IPS DF 4.7 (cell line): ENCODE measurements around the gene PATL1.
"Not testable (repeated sequence)": the region's sequence is repeated elsewhere in the genome, so short reads cannot be mapped to it uniquely, and the experiment has no call there.

Experiments used
- DNase-seq: peaks from one replicate; pipeline ENCODE4 v3.0.0-alpha.2; 2013; ENCODE audit warnings: low spot score; ENCODE audit errors: extremely low read depth

PATL1 gene

GRCh38 chr11:59674291-59674690 is 5.5 kb upstream of the PATL1 start:
- DNase-seq = no peak

GRCh38 chr11:59673291-59673690 is 4.5 kb upstream of the PATL1 start:
- no peak for DNase-seq

- DNase-seq = no peak
Observed at GRCh38 chr11:59671471-59671870, 2.6 kb upstream of the PATL1 start.

- no peak for DNase-seq
Observed at GRCh38 chr11:59669611-59670009, 773 bp upstream of the PATL1 start.

- no peak for DNase-seq
Observed at GRCh38 chr11:59668188-59668949, 468 bp downstream of the PATL1 start.

GRCh38 chr11:59667812-59668187 is 1.0 kb downstream of the PATL1 start:
- DNase-seq = no peak

GRCh38 chr11:59666969-59667368 is 1.9 kb downstream of the PATL1 start:
- no peak for DNase-seq

- no peak for DNase-seq
Observed at GRCh38 chr11:59660621-59661020, 8.2 kb downstream of the PATL1 start.

GRCh38 chr11:59659981-59660380 is 8.9 kb downstream of the PATL1 start:
- DNase-seq = no peak

GRCh38 chr11:59658036-59658435 is 10.8 kb downstream of the PATL1 start:
- no peak for DNase-seq

- no peak for DNase-seq
Observed at GRCh38 chr11:59654893-59655292, 13.9 kb downstream of the PATL1 start.

- no peak for DNase-seq
Observed at GRCh38 chr11:59647245-59647980, 21.4 kb downstream of the PATL1 start.

- DNase-seq = no peak
Observed at GRCh38 chr11:59644528-59644927, 24.3 kb downstream of the PATL1 start.

GRCh38 chr11:59643390-59643789 is 25.4 kb downstream of the PATL1 start:
- DNase-seq = no peak

- DNase-seq = no peak
Observed at GRCh38 chr11:59641156-59641555, 27.7 kb downstream of the PATL1 start.

- no peak for DNase-seq
Observed at GRCh38 chr11:59630493-59630892, 38.3 kb downstream of the PATL1 start.

GRCh38 chr11:59629996-59630395 is 38.8 kb downstream of the PATL1 start:
- DNase-seq = no peak

GRCh38 chr11:59626969-59627368 is 41.9 kb downstream of the PATL1 start:
- DNase-seq = not testable (repeated sequence)

- DNase-seq = no peak
Observed at GRCh38 chr11:59625703-59626102, 43.1 kb downstream of the PATL1 start.

- DNase-seq = no peak
Observed at GRCh38 chr11:59617876-59618275, 51.0 kb downstream of the PATL1 start.

GRCh38 chr11:59616396-59616982 is 52.3 kb downstream of the PATL1 start:
- DNase-seq = no peak

- peak; percentile 100 for DNase-seq
Observed at GRCh38 chr11:59615637-59616395, 53.0 kb downstream of the PATL1 start, which contains the start of gene OSBP. Gene OSBP, minus strand, starts transcription at chr11:59615774. Its CDS starts 110 bp downstream, at chr11:59615664.
